Loucy (cell line): ENCODE data around the gene EML1.

ENCODE experiments used
- CTCF ChIP-seq: fragments of 200-600 bp; sonication (generic); conservative IDR thresholded peaks from 2 replicates; pipeline ENCODE4 v1.5.1; 2014; ENCODE audit warnings: mild to moderate bottlenecking, antibody characterized with exemption, low read length
- EZH2phosphoT487 ChIP-seq: fragments of 200-600 bp; IDR thresholded peaks from 2 replicates; pipeline ENCODE4 v1.6.1; 2018; ENCODE audit warnings: antibody characterized with exemption, mild to moderate bottlenecking, moderate library complexity, borderline replicate concordance

- no peak for TF ChIP-seq CTCF
- TF ChIP-seq EZH2phosphoT487 = no peak
Measured at GRCh38 chr14:99891266-99891665, 98.1 kb downstream of the EML1 start.
